ENCODE measurements around the gene RGS19.

GRCh38 chr20:64076061-64076997, 3.0 kb downstream of the RGS19 start:
- TF ChIP-seq POLR2A (IDR thresholded peaks at IDR 0.05) (no peak), CTCF (IDR thresholded peaks at IDR 0.05) (no peak)
